HG03571 (cell line): ENCODE measurements around the gene SERBP1.
"Not testable (repeated sequence)": the region's sequence is repeated elsewhere in the genome, so short reads cannot be mapped to it uniquely, and the experiment has no call there.

Experiments used
- ATAC-seq: cut with Tn5 transposase; IDR thresholded peaks from one replicate; pipeline ENCODE4 v1.9.1; 2021; ENCODE audit not compliant: unreplicated experiment

Gene SERBP1

GRCh38 chr1:67408148-67408547 is 22.1 kb downstream of the SERBP1 start:
- no peak for ATAC-seq

GRCh38 chr1:67407498-67407897 is 22.7 kb downstream of the SERBP1 start:
- no peak for ATAC-seq

GRCh38 chr1:67405473-67406245 is 24.5 kb downstream of the SERBP1 start:
- ATAC-seq: no peak

- ATAC-seq: no peak
These were observed 26.0 kb downstream of the SERBP1 start for GRCh38 chr1:67404212-67404620.

GRCh38 chr1:67401443-67401842 is 28.8 kb downstream of the SERBP1 start:
- no peak for ATAC-seq

- not testable (repeated sequence) for ATAC-seq
These were observed 30.0 kb downstream of the SERBP1 start for GRCh38 chr1:67400029-67400786.

- no peak for ATAC-seq
These were observed 30.8 kb downstream of the SERBP1 start for GRCh38 chr1:67399199-67399993.

- ATAC-seq: no peak
These were observed 35.7 kb downstream of the SERBP1 start for GRCh38 chr1:67394548-67394947.

- ATAC-seq: no peak
These were observed 36.5 kb downstream of the SERBP1 start for GRCh38 chr1:67393737-67394136.

- ATAC-seq: no peak
These were observed 37.0 kb downstream of the SERBP1 start for GRCh38 chr1:67393240-67393639.

- no peak for ATAC-seq
These were observed 39.9 kb downstream of the SERBP1 start for GRCh38 chr1:67390041-67390887.

GRCh38 chr1:67383999-67384638 is 46.1 kb downstream of the SERBP1 start:
- no peak for ATAC-seq

- no peak for ATAC-seq
These were observed 47.9 kb downstream of the SERBP1 start for GRCh38 chr1:67382292-67382691.

GRCh38 chr1:67381154-67381553 is 49.0 kb downstream of the SERBP1 start:
- ATAC-seq: no peak

GRCh38 chr1:67377253-67377652 is 52.9 kb downstream of the SERBP1 start:
- ATAC-seq: no peak

- ATAC-seq: no peak
These were observed 53.8 kb downstream of the SERBP1 start for GRCh38 chr1:67376381-67376780.

GRCh38 chr1:67372898-67373297 is 57.3 kb downstream of the SERBP1 start:
- no peak for ATAC-seq

GRCh38 chr1:67372136-67372535 is 58.1 kb downstream of the SERBP1 start:
- ATAC-seq: no peak

GRCh38 chr1:67371681-67372080 is 58.5 kb downstream of the SERBP1 start:
- no peak for ATAC-seq

- no peak for ATAC-seq
These were observed 59.2 kb downstream of the SERBP1 start for GRCh38 chr1:67371043-67371442.
